IgD-negative memory B cell (primary cell): ENCODE data around the gene FOXL1. TPM values are rescaled to one million over a fixed set of nuclear protein-coding genes. Genes with fewer than 3 reads are reported as not detected.

Experiments used
- H3K27ac Mint-ChIP-seq, 3 donors: one replicate each; pipeline ENCODE4 v1.8.0; 2020 to 2022; ENCODE audit warnings: mild to moderate bottlenecking in 3 of 3, mixed read lengths in 3 of 3, moderate library complexity in 1 of 3
- H3K27me3 Mint-ChIP-seq: one replicate; pipeline ENCODE4 v1.8.0; 2021; ENCODE audit warnings: mixed read lengths
- H3K36me3 Mint-ChIP-seq: one replicate; pipeline ENCODE4 v1.8.0; 2020; ENCODE audit warnings: mild to moderate bottlenecking, mixed read lengths
- H3K4me1 Mint-ChIP-seq, 3 donors: one replicate each; pipeline ENCODE4 v1.8.0; 2020 to 2022; ENCODE audit warnings: mixed read lengths in 3 of 3, mild to moderate bottlenecking in 1 of 3
- H3K4me3 Mint-ChIP-seq, 4 donors: one replicate each; pipeline ENCODE4 v1.8.0; 2020 to 2022; ENCODE audit warnings: mild to moderate bottlenecking in 4 of 4, mixed read lengths in 4 of 4, moderate library complexity in 3 of 4
- H3K9me3 Mint-ChIP-seq, 3 donors: one replicate each; pipeline ENCODE4 v1.8.0; 2020 to 2021; ENCODE audit warnings: mixed read lengths in 3 of 3, mild to moderate bottlenecking in 1 of 3
- polyA plus RNA-seq: library from polyadenylated mRNA; unstranded; fragments of 300-500 nt; fragmentation: Illumina TruSeq; gene quantifications from one replicate; pipeline ENCODE4 v1.2.3, GENCODE V29; 2021

FOXL1 gene
- polyA plus RNA-seq, 1 donor from 2014 or later = not detected

DNA sequence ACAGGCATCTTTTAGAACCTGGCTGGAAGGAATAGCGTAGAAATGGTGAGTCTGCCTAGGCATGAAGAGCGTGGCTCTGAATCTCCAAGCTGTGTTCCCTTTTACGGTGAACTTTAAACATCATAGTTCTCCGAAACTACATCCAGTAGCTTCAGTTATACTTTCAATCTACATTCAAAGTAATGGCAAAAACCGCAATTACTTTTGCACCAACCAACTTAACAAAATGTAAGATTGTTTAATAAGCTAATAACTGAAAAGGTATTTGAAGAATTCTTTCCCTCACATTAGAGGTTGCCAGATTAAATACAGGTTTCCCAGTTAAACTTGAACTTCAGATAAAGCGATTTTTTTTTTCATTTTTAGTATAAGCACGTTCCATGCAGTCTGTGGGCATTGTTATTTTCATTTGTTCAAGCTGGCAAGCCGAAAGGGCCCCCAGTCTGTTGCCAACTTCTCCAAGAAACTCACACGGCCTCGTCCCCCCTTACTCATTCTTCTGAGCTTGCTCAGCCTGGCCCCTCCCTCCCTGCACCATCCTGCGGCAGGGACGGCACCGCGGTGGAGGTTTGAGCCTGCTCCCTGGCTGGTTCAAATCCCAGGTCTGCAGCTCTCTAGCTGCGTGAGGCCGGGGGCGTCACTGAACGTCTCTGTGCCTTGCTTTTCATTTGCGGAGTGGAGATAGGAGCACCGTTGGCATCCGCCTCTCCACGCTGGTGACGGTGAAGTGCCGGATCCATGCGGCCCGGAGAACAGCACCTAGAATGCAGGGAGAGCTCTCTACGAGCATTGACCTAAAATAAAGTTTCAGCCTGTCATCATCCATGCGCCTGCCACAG lies 19.8 kb upstream of the FOXL1 start:
- Mint-ChIP-seq H3K9me3 (no peaks in the 10 kb centered on the region), H3K27me3 (peaks cover 20% of the 10 kb centered on the region), H3K4me1 (peaks cover 15% of the 10 kb centered on the region in 3 donors), H3K4me3 (peak overlapping the region in 1 of 4 donors; percentile 51), H3K27ac (peak overlapping the region in 1 of 3 donors; percentile 77), H3K36me3 (no peaks in the 10 kb centered on the region)

- Mint-ChIP-seq H3K27me3 (peaks cover 32% of the 10 kb centered on the region), H3K36me3 (no peaks in the 10 kb centered on the region), H3K4me3 (no peak overlapping the region), H3K27ac (peak overlapping the region in 1 of 3 donors; percentile 33), H3K9me3 (no peaks in the 10 kb centered on the region), H3K4me1 (peaks cover 10 to 16% (median 10%) of the 10 kb centered on the region in 3 donors)
Observed at GRCh38 chr16:86559802-86560305, 18.5 kb upstream of the FOXL1 start.

- H3K27ac Mint-ChIP-seq = peak overlapping the region in 1 of 3 donors; percentile 42
- peaks cover 6 to 11% (median 7%) of the 10 kb centered on the region in 3 donors for H3K4me1 Mint-ChIP-seq
- no peaks in the 10 kb centered on the region for H3K36me3 Mint-ChIP-seq
- peaks cover 49% of the 10 kb centered on the region for H3K27me3 Mint-ChIP-seq
- H3K4me3 Mint-ChIP-seq = no peak overlapping the region
- no peaks in the 10 kb centered on the region for H3K9me3 Mint-ChIP-seq
Observed at GRCh38 chr16:86562356-86562755, 16.0 kb upstream of the FOXL1 start.

- no peaks in the 10 kb centered on the region for H3K36me3 Mint-ChIP-seq
- peaks cover 52% of the 10 kb centered on the region for H3K27me3 Mint-ChIP-seq
- peaks cover 6 to 11% (median 7%) of the 10 kb centered on the region in 3 donors for H3K4me1 Mint-ChIP-seq
- H3K27ac Mint-ChIP-seq = peak overlapping the region; percentile 49 to 92 (median 87)
- H3K9me3 Mint-ChIP-seq = no peaks in the 10 kb centered on the region
- H3K4me3 Mint-ChIP-seq = peak overlapping the region; percentile 27 to 93 (median 66)
Observed at GRCh38 chr16:86563469-86564345, 14.6 kb upstream of the FOXL1 start.

DNA sequence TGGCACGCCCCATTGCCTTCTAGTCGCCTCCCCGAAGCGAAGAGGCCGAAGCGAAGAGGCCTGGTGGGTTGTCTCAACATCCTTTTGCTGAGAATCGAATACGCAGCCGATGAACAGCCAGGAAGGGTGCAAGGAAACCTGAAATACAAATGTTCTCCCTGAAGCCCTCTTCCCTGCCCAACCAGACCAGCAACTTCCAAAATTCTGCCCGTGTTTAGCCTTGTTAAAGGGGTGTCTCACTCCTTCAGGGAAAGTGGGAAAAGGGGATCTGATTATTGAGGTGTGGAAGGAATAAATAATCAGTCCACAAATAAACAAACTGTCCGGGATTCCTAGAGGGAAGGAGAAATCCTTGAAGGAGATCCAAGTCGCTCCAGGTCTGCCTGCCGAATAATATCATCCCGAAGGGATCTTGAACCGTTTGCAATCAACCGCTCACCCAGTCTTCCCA lies 13.1 kb upstream of the FOXL1 start:
- H3K27ac Mint-ChIP-seq = peak overlapping the region; percentile 49 to 84 (median 59)
- H3K27me3 Mint-ChIP-seq = peaks cover 59% of the 10 kb centered on the region
- peaks cover 6 to 11% (median 7%) of the 10 kb centered on the region in 3 donors for H3K4me1 Mint-ChIP-seq
- H3K36me3 Mint-ChIP-seq = no peaks in the 10 kb centered on the region
- no peaks in the 10 kb centered on the region for H3K9me3 Mint-ChIP-seq
- peak overlapping the region in 1 of 4 donors; percentile 49 for H3K4me3 Mint-ChIP-seq

DNA sequence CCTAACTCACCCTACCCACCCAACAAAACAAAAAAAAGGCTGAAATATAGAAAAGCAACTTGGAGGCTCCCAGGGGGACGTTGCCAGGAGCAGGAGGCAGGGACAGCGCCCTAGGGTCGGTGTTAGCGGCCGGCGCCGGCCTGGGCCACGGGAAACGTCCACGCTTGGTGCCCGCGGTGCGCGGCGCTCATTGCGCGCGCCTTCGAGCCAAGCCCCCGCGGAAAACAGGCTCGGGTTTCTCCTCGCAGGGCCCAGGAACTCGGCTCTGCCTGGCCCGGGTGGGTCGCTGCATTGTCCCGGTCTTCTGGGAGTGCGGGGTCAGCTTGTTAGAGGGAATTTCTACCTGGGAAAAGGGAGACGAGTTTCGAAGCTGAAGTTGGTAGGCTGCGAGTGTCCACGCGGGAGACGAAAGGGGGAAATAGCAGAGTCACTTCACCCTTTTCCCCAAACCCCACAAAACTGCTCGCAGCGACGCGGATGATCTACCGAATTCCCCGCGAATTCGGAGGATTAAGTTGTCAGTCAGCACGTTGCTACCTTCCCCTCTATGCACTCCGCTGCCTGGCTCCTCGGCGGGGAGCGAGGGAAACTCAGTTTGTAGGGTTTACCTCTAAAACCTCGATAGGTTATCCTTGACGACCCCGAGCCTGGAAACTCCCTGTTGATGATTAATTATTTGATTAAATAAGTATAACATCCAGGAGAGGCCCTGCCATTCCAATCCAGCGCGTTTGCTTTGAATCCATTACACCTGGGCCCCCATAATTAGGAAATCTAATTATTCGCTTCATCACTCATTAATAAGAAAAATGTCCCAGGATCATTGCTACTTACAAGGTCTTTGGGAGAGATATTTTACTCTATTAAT lies 12.5 kb upstream of the FOXL1 start:
- Mint-ChIP-seq H3K9me3 (peaks cover 0 to 2% (median 0%) of the 10 kb centered on the region in 3 donors), H3K4me1 (peaks cover 6 to 15% (median 7%) of the 10 kb centered on the region in 3 donors), H3K36me3 (no peaks in the 10 kb centered on the region), H3K27ac (peak overlapping the region; percentile 35 to 84 (median 59)), H3K27me3 (peaks cover 57% of the 10 kb centered on the region), H3K4me3 (peak overlapping the region in 2 of 4 donors; percentile 17 to 49)

DNA sequence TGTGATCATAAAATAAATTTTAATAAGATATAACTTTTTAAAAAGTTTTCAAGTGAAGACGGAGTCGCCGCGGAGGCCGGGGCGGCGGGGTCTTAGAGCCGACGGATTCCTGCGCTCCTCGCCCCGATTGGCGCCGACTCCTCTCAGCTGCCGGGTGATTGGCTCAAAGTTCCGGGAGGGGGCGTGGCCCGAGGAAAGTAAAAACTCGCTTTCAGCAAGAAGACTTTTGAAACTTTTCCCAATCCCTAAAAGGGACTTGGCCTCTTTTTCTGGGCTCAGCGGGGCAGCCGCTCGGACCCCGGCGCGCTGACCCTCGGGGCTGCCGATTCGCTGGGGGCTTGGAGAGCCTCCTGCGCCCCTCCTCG lies 11.8 kb upstream of the FOXL1 start, which contains the start of gene FOXC2:
FOXC2 (plus strand) TSS at position 229 of the 365 bp plus-strand sequence. CDS start 507 bp downstream, outside the sequence.
- peak within 1 kb of the TSS in 3 of 4 donors; percentile 30 to 79 (median 49) for H3K4me3 Mint-ChIP-seq

GRCh38 chr16:86566966-86567700 lies 11.2 kb upstream of the FOXL1 start:
- peaks cover 55% of the 10 kb centered on the region for H3K27me3 Mint-ChIP-seq
- H3K36me3 Mint-ChIP-seq = no peaks in the 10 kb centered on the region
- peak overlapping the region in 3 of 4 donors; percentile 22 to 79 (median 30) for H3K4me3 Mint-ChIP-seq
- H3K4me1 Mint-ChIP-seq = peaks cover 6 to 15% (median 7%) of the 10 kb centered on the region in 3 donors
- H3K9me3 Mint-ChIP-seq = peaks cover 0 to 2% (median 0%) of the 10 kb centered on the region in 3 donors
- H3K27ac Mint-ChIP-seq = peak overlapping the region; percentile 62 to 89 (median 86)

More for the DNA sequence above, 11.8 kb upstream of the FOXL1 start, which contains the start of gene FOXC2:
- Mint-ChIP-seq H3K4me1 (peaks cover 6 to 15% (median 7%) of the 10 kb centered on the region in 3 donors), H3K36me3 (no peaks in the 10 kb centered on the region), H3K9me3 (peaks cover 0 to 2% (median 0%) of the 10 kb centered on the region in 3 donors), H3K27me3 (peaks cover 57% of the 10 kb centered on the region), H3K27ac (peak within 1 kb of the TSS; percentile 84 to 89 (median 86))

DNA sequence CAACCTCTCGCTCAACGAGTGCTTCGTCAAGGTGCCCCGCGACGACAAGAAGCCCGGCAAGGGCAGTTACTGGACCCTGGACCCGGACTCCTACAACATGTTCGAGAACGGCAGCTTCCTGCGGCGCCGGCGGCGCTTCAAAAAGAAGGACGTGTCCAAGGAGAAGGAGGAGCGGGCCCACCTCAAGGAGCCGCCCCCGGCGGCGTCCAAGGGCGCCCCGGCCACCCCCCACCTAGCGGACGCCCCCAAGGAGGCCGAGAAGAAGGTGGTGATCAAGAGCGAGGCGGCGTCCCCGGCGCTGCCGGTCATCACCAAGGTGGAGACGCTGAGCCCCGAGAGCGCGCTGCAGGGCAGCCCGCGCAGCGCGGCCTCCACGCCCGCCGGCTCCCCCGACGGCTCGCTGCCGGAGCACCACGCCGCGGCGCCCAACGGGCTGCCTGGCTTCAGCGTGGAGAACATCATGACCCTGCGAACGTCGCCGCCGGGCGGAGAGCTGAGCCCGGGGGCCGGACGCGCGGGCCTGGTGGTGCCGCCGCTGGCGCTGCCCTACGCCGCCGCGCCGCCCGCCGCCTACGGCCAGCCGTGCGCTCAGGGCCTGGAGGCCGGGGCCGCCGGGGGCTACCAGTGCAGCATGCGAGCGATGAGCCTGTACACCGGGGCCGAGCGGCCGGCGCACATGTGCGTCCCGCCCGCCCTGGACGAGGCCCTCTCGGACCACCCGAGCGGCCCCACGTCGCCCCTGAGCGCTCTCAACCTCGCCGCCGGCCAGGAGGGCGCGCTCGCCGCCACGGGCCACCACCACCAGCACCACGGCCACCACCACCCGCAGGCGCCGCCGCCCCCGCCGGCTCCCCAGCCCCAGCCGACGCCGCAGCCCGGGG lies 10.4 kb upstream of the FOXL1 start:
- peak overlapping the region; percentile 62 to 89 (median 86) for H3K27ac Mint-ChIP-seq

GRCh38 chr16:86568677-86569623 lies 9.4 kb upstream of the FOXL1 start:
- Mint-ChIP-seq H3K9me3 (peaks cover 0 to 2% (median 0%) of the 10 kb centered on the region in 3 donors), H3K4me3 (peak overlapping the region in 1 of 4 donors; percentile 75), H3K36me3 (no peaks in the 10 kb centered on the region), H3K27ac (peak overlapping the region; percentile 35 to 86 (median 69)), H3K27me3 (peaks cover 54% of the 10 kb centered on the region), H3K4me1 (peaks cover 0 to 10% (median 1%) of the 10 kb centered on the region in 3 donors)

More for the DNA sequence above, 10.4 kb upstream of the FOXL1 start:
- Mint-ChIP-seq H3K4me1 (peaks cover 6 to 15% (median 7%) of the 10 kb centered on the region in 3 donors), H3K36me3 (no peaks in the 10 kb centered on the region), H3K9me3 (peaks cover 0 to 2% (median 0%) of the 10 kb centered on the region in 3 donors), H3K4me3 (peak overlapping the region in 2 of 4 donors; percentile 30 to 79), H3K27me3 (peaks cover 55% of the 10 kb centered on the region)

DNA sequence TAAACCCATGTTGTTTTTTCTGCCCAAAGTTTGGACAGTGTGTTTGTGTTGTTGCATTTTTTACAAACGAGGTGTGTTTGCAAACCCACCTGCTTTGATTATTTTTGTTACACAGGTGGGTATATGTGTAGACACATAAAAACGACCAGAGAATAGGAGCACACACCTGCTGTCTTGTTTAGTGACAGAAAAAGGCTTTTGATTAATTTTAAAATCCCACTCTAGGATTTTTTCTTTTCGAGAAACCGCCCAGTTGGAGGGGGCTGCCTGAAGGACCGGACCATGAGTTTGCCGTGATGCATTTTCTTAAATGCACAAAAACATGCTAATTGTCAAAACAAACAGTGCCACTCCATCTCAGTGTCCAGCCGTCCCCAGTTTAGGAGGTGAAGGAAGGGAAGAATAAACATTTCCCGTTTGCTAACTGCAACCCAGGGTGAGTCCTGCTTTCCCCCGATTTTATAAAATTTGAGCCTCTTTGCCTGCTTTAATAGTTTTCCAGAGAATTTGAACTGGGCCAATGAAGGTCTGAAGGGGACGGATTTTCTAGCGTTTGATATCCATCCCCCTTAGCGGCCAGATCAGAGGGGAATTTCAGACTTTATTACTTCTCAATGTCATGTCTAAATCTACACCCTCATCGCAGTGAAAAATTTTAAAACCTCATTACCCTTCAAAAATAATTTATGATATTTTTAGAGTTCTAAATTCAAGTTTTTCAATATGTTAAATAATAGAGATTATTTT lies 8.5 kb upstream of the FOXL1 start:
- peaks cover 51% of the 10 kb centered on the region for H3K27me3 Mint-ChIP-seq
- peaks cover 0 to 3% (median 0%) of the 10 kb centered on the region in 3 donors for H3K4me1 Mint-ChIP-seq
- peaks cover 0 to 2% (median 0%) of the 10 kb centered on the region in 3 donors for H3K9me3 Mint-ChIP-seq
- peak overlapping the region in 2 of 3 donors; percentile 69 to 86 for H3K27ac Mint-ChIP-seq
- H3K36me3 Mint-ChIP-seq = no peaks in the 10 kb centered on the region
- peak overlapping the region in 2 of 4 donors; percentile 26 to 71 for H3K4me3 Mint-ChIP-seq
